Jurkat, Clone E6-1 (cell line): ENCODE measurements around the gene MEGF11.
A peak's percentile ranks its signal among the peaks of the same experiment; 100 is the strongest.
"Not testable (repeated sequence)": the region's sequence is repeated elsewhere in the genome, so short reads cannot be mapped to it uniquely, and the experiment has no call there.

ENCODE experiments used
- DNase-seq: peaks from one replicate; pipeline ENCODE4 v3.0.0-alpha.2; 2011; ENCODE audit warnings: low read depth, low spot score
- H3K4me3 ChIP-seq: 2 replicates; pipeline ENCODE4 v1.5.1; 2011; ENCODE audit warnings: mild to moderate bottlenecking, low read length, control low read depth, moderate library complexity

Gene MEGF11

GRCh38 chr15:65877749-65878148 is 375.8 kb downstream of the MEGF11 start:
- no peak overlapping the region for H3K4me3 ChIP-seq
- DNase-seq = no peak

GRCh38 chr15:65875458-65875857 is 378.1 kb downstream of the MEGF11 start:
- H3K4me3 ChIP-seq = no peak overlapping the region
- no peak for DNase-seq

GRCh38 chr15:65873256-65873655 is 380.3 kb downstream of the MEGF11 start:
- DNase-seq = no peak
- no peak overlapping the region for H3K4me3 ChIP-seq

GRCh38 chr15:65872596-65872995 is 381.0 kb downstream of the MEGF11 start:
- DNase-seq, H3K4me3 ChIP-seq: not testable (repeated sequence)

GRCh38 chr15:65871886-65872285 is 381.7 kb downstream of the MEGF11 start:
- H3K4me3 ChIP-seq, DNase-seq: not testable (repeated sequence)

- H3K4me3 ChIP-seq = peak overlapping the region; percentile 76
- peak; percentile 60 for DNase-seq
Observed at GRCh38 chr15:65870889-65871533, 382.5 kb downstream of the MEGF11 start.

- peak overlapping the region; percentile 76 for H3K4me3 ChIP-seq
- DNase-seq = no peak
Observed at GRCh38 chr15:65869954-65870871, 383.3 kb downstream of the MEGF11 start.

- DNase-seq = peak; percentile 95
- peak within 1 kb of the TSS; percentile 76 for H3K4me3 ChIP-seq
Observed at GRCh38 chr15:65869126-65869953, 384.2 kb downstream of the MEGF11 start, which contains the start of gene RAB11A. Gene RAB11A, plus strand, starts transcription at chr15:65869491. Its CDS starts 95 bp downstream, at chr15:65869586.

- no peak for DNase-seq
- peak overlapping the region; percentile 76 for H3K4me3 ChIP-seq
Observed at GRCh38 chr15:65868546-65869125, 384.9 kb downstream of the MEGF11 start.

- not testable (repeated sequence) for DNase-seq, H3K4me3 ChIP-seq
Observed at GRCh38 chr15:65867933-65868332, 385.6 kb downstream of the MEGF11 start.

- no peak overlapping the region for H3K4me3 ChIP-seq
- no peak for DNase-seq
Observed at GRCh38 chr15:65867244-65867643, 386.3 kb downstream of the MEGF11 start.

GRCh38 chr15:65863106-65863505 is 390.4 kb downstream of the MEGF11 start:
- H3K4me3 ChIP-seq = no peak overlapping the region
- DNase-seq = no peak

GRCh38 chr15:65862682-65863081 is 390.9 kb downstream of the MEGF11 start:
- no peak overlapping the region for H3K4me3 ChIP-seq
- peak; percentile 75 for DNase-seq

- no peak overlapping the region for H3K4me3 ChIP-seq
- DNase-seq = no peak
Observed at GRCh38 chr15:65857718-65858402, 395.7 kb downstream of the MEGF11 start.

GRCh38 chr15:65856821-65857455 is 396.6 kb downstream of the MEGF11 start:
- H3K4me3 ChIP-seq = no peak overlapping the region
- DNase-seq = peak; percentile 65

- H3K4me3 ChIP-seq = no peak overlapping the region
- DNase-seq = no peak
Observed at GRCh38 chr15:65851981-65852380, 401.6 kb downstream of the MEGF11 start.

GRCh38 chr15:65847989-65848388 is 405.6 kb downstream of the MEGF11 start:
- DNase-seq = no peak
- H3K4me3 ChIP-seq = no peak overlapping the region
